Neural cell (in vitro differentiated cells): ENCODE measurements around the gene TNFSF12. TPM values are rescaled to one million over a fixed set of nuclear protein-coding genes. Genes with fewer than 3 reads are reported as not detected.
"Not testable (repeated sequence)": the region's sequence is repeated elsewhere in the genome, so short reads cannot be mapped to it uniquely, and the experiment has no call there.

Experiments
- H2AFZ ChIP-seq: fragments of 200-600, 300-800 bp; sonication (generic), shearing (Covaris generic); 2 replicates; pipeline ENCODE4 v1.6.0; 2014; ENCODE audit warnings: low read depth, mild to moderate bottlenecking, antibody characterized with exemption, low read length, moderate library complexity
- H3F3A ChIP-seq: fragments of 200-600 bp; shearing (Covaris generic); 2 replicates; pipeline ENCODE4 v1.6.1; 2016; ENCODE audit warnings: mild to moderate bottlenecking, moderate library complexity, mixed read lengths, antibody characterized with exemption, low read length; ENCODE audit not compliant: insufficient read depth, poor library complexity, severe bottlenecking
- H3K27ac ChIP-seq: fragments of 200-600, 300-800 bp; sonication (generic), shearing (Covaris generic); 2 replicates; pipeline ENCODE4 v1.5.1; 2014; ENCODE audit warnings: mild to moderate bottlenecking, low read length, moderate library complexity
- H3K27me3 ChIP-seq: fragments of 300-800, 200-600 bp; sonication (generic), shearing (Covaris generic); 2 replicates; pipeline ENCODE4 v1.6.0; 2014; ENCODE audit warnings: mild to moderate bottlenecking, low read depth, low read length, moderate library complexity; ENCODE audit not compliant: insufficient read depth
- H3K36me3 ChIP-seq: fragments of 300-800, 200-600 bp; sonication (generic), shearing (Covaris generic); 2 replicates; pipeline ENCODE4 v1.5.1; 2014; ENCODE audit warnings: mild to moderate bottlenecking, antibody characterized with exemption, low read length, moderate library complexity; ENCODE audit not compliant: insufficient read depth
- H3K4me2 ChIP-seq: fragments of 300-800, 200-600 bp; sonication (generic), shearing (Covaris generic); 2 replicates; pipeline ENCODE4 v1.6.0; 2014; ENCODE audit warnings: mild to moderate bottlenecking, low read length
- H3K4me3 ChIP-seq: fragments of 300-800, 200-600 bp; sonication (generic), shearing (Covaris generic); 2 replicates; pipeline ENCODE4 v1.5.1; 2014; ENCODE audit warnings: mild to moderate bottlenecking, low read length, moderate library complexity
- H3K79me2 ChIP-seq: fragments of 200-600 bp; shearing (Covaris generic); replicated peaks from 2 replicates; pipeline ENCODE4 v1.6.0; 2014; ENCODE audit warnings: mild to moderate bottlenecking, low read length, moderate library complexity; ENCODE audit not compliant: insufficient read depth
- H3K9ac ChIP-seq: fragments of 300-800, 200-600 bp; sonication (generic), shearing (Covaris generic); 2 replicates; pipeline ENCODE4 v1.6.1; 2016; ENCODE audit warnings: mild to moderate bottlenecking, low read length, mixed read lengths
- H3K9me2 ChIP-seq: fragments of 200-600 bp; shearing (Covaris generic); 2 replicates; pipeline ENCODE4 v1.6.1; 2016; ENCODE audit warnings: mild to moderate bottlenecking, low read length, mixed read lengths; ENCODE audit not compliant: insufficient read depth
- H3K9me3 ChIP-seq: fragments of 200-600, 300-800 bp; sonication (generic), shearing (Covaris generic); 2 replicates; pipeline ENCODE4 v1.6.1; 2016; ENCODE audit warnings: mild to moderate bottlenecking, mixed run types, low read length, moderate library complexity, mixed read lengths
- H4K20me1 ChIP-seq: fragments of 200-600 bp; shearing (Covaris generic); 2 replicates; pipeline ENCODE4 v1.6.1; 2016; ENCODE audit warnings: mild to moderate bottlenecking, mixed run types; ENCODE audit not compliant: insufficient read depth
- CTCF ChIP-seq: fragments of 450-650 bp; IDR thresholded peaks from 2 replicates; pipeline ENCODE4 v1.5.1; 2014; ENCODE audit warnings: antibody characterized with exemption, mild to moderate bottlenecking, moderate library complexity; ENCODE audit not compliant: poor library complexity, severe bottlenecking
- EP300 ChIP-seq: fragments of 450-650 bp; conservative IDR thresholded peaks from 2 replicates; pipeline ENCODE4 v1.6.1; 2014; ENCODE audit warnings: antibody characterized with exemption, mild to moderate bottlenecking, moderate library complexity; ENCODE audit not compliant: poor library complexity, severe bottlenecking
- EZH2 ChIP-seq: fragments of 200-600, 300-800 bp; shearing (Covaris generic), sonication (generic); IDR thresholded peaks from 2 replicates; pipeline ENCODE4 v1.6.1; 2014; ENCODE audit warnings: antibody characterized with exemption, low read length, borderline replicate concordance, mild to moderate bottlenecking; ENCODE audit not compliant: insufficient read depth, poor library complexity, severe bottlenecking
- MXI1 ChIP-seq: fragments of 450-650 bp; conservative IDR thresholded peaks from 2 replicates; pipeline ENCODE4 v1.6.1; 2014; ENCODE audit warnings: antibody characterized with exemption, mild to moderate bottlenecking; ENCODE audit not compliant: poor library complexity, severe bottlenecking
- POLR2AphosphoS5 ChIP-seq: IDR thresholded peaks from 2 replicates; pipeline ENCODE4 v1.6.1; 2012
- RAD21 ChIP-seq: fragments of 450-650 bp; conservative IDR thresholded peaks from 2 replicates; pipeline ENCODE4 v1.6.1; 2014; ENCODE audit warnings: antibody characterized with exemption, mild to moderate bottlenecking, moderate library complexity
- REST ChIP-seq: IDR thresholded peaks from 2 replicates; pipeline ENCODE4 v1.6.1; 2012; ENCODE audit warnings: borderline replicate concordance
- SMC3 ChIP-seq: fragments of 450-650 bp; conservative IDR thresholded peaks from 2 replicates; pipeline ENCODE4 v1.6.1; 2014; ENCODE audit warnings: antibody characterized with exemption, mild to moderate bottlenecking, moderate library complexity; ENCODE audit not compliant: poor library complexity
- TAF1 ChIP-seq: IDR thresholded peaks from 2 replicates; pipeline ENCODE4 v1.6.1; 2012; ENCODE audit warnings: low read depth
- polyA plus RNA-seq: library from polyadenylated mRNA; depleted of rRNA; stranded (reverse); fragments of >200 nt; gene quantifications from 2 replicates; pipeline ENCODE4 v1.2.3, GENCODE V29; 2014

Gene TNFSF12
- polyA plus RNA-seq, 1 donor from 2014 or later, result not detected

DNA sequence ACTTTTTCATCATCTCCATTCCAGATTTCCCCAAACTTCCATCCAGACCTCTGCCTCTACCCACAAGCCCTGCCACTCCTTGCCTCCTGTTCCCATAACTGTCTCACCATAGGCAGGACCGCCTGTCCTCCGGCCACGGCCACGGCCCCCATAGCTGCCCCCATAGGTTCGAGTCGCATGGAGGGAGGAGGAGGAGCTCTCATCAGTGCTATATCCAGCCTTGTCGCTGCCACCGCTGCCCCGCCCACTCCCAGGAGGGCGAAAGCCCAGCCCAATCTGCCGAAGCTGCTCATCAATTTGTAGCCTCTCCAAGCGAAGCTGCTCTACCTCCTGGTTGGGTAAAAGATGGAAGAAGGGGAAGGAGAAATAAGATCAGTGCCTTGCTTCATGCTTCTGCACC, 44.4 kb downstream of the TNFSF12 start:
- Histone ChIP-seq H3K9me3 (no peaks in the 10 kb centered on the region), H2AFZ (no peak overlapping the region), H4K20me1 (no peaks in the 10 kb centered on the region), H3K79me2 (no peaks in the 10 kb centered on the region), H3K36me3 (peaks cover 7% of the 10 kb centered on the region), H3K27me3 (no peaks in the 10 kb centered on the region), H3K4me2 (no peak overlapping the region), H3K9ac (no peak overlapping the region), H3K27ac (no peak overlapping the region), H3K4me3 (no peak overlapping the region), H3F3A (no peaks in the 10 kb centered on the region), H3K9me2 (no peaks in the 10 kb centered on the region)
- TF ChIP-seq RAD21 (no peak), REST (no peak), EZH2 (no peak), TAF1 (no peak), MXI1 (no peak), SMC3 (no peak), POLR2AphosphoS5 (no peak), EP300 (no peak), CTCF (no peak)

- H3K79me2 ChIP-seq, H3K4me3 ChIP-seq, H3F3A ChIP-seq, H3K27ac ChIP-seq, H3K4me2 ChIP-seq, H3K9me2 ChIP-seq, H4K20me1 ChIP-seq, H3K27me3 ChIP-seq, H2AFZ ChIP-seq, H3K9me3 ChIP-seq, H3K9ac ChIP-seq, H3K36me3 ChIP-seq: not testable (repeated sequence)
These were observed 48.7 kb downstream of the TNFSF12 start for GRCh38 chr17:7597561-7597960.

DNA sequence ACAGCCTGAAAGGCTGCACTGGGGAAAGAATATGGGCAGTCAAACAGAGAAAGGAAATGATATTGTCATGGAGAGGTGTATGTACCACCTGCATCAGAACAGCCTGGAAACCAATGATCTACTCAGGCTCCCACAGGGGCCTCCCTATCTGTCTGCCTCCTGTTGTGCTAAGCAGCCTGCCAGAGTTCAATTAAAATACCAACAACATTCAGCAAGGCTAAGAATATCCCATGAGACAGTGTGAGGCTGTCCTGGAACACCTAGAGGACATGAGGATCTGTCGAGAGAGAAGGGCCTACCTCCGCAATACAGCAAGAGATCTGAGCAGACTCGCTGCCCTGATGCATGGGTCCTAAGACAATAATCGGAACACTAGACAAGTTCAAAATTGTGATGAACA, 57.4 kb downstream of the TNFSF12 start:
- TF ChIP-seq TAF1, result no peak
- no peak for TF ChIP-seq REST
- TF ChIP-seq RAD21, result no peak
- no peak for TF ChIP-seq CTCF
- no peak for TF ChIP-seq EZH2
- TF ChIP-seq EP300, result no peak
- TF ChIP-seq POLR2AphosphoS5, result no peak
- no peak for TF ChIP-seq SMC3
- no peak for TF ChIP-seq MXI1
- H3K9me2 ChIP-seq, result no peaks in the 10 kb centered on the region
- H2AFZ ChIP-seq, result no peak overlapping the region
- no peak overlapping the region for H3K9ac ChIP-seq
- no peaks in the 10 kb centered on the region for H3K27me3 ChIP-seq
- H3K4me2 ChIP-seq, result no peak overlapping the region
- no peaks in the 10 kb centered on the region for H4K20me1 ChIP-seq
- no peaks in the 10 kb centered on the region for H3K36me3 ChIP-seq
- no peak overlapping the region for H3K27ac ChIP-seq
- H3K4me3 ChIP-seq, result no peak overlapping the region
- H3F3A ChIP-seq, result no peaks in the 10 kb centered on the region
- no peaks in the 10 kb centered on the region for H3K9me3 ChIP-seq
- H3K79me2 ChIP-seq, result peaks cover 33% of the 10 kb centered on the region
